GM12865 (cell line): ENCODE measurements around the gene BRIP1.

Source experiments
- DNase-seq: peaks from one replicate; pipeline ENCODE4 v3.0.0; 2010; ENCODE audit warnings: low read depth
- H3K4me3 ChIP-seq: 2 replicates; pipeline ENCODE4 v1.5.1; 2011; ENCODE audit warnings: mild to moderate bottlenecking, low read depth, low read length, control low read depth
- CTCF ChIP-seq: IDR thresholded peaks from 2 replicates; pipeline ENCODE4 v1.5.1; 2011; ENCODE audit warnings: low read length, control low read depth, low read depth, inconsistent platforms; ENCODE audit not compliant: insufficient read depth; ENCODE audit errors: missing control alignments

BRIP1 gene

GRCh38 chr17:61862975-61863800 lies at the start of gene BRIP1:
Gene BRIP1 (minus strand): TSS chr17:61863528. CDS start chr17:61861539, 1,989 bp downstream.
- no peak for TF ChIP-seq CTCF
- peak; percentile 96 for DNase-seq
- peak within 1 kb of the TSS; percentile 91 for H3K4me3 ChIP-seq

GRCh38 chr17:61908292-61909037 lies 45.1 kb upstream of the BRIP1 start:
- no peak overlapping the region for H3K4me3 ChIP-seq
- no peak for TF ChIP-seq CTCF
- no peak for DNase-seq

- no peak overlapping the region for H3K4me3 ChIP-seq
- TF ChIP-seq CTCF = no peak
- DNase-seq = no peak
These were observed 44.0 kb upstream of the BRIP1 start for GRCh38 chr17:61907361-61907760.

- peak overlapping the region; percentile 21 for H3K4me3 ChIP-seq
- TF ChIP-seq CTCF = no peak
- peak; percentile 64 for DNase-seq
These were observed 40.9 kb upstream of the BRIP1 start for GRCh38 chr17:61904094-61904710.

- no peak for TF ChIP-seq CTCF
- H3K4me3 ChIP-seq = no peak overlapping the region
- DNase-seq = no peak
These were observed 39.9 kb upstream of the BRIP1 start for GRCh38 chr17:61903251-61903650.

GRCh38 chr17:61897548-61898180 lies 34.3 kb upstream of the BRIP1 start:
- no peak overlapping the region for H3K4me3 ChIP-seq
- DNase-seq = no peak
- no peak for TF ChIP-seq CTCF
